PC-9 (cell line): ENCODE measurements around the gene PET100.

ENCODE experiments used
- EZH2 ChIP-seq: fragments of 200-600 bp; sonication (generic); IDR thresholded peaks from 2 replicates; pipeline ENCODE4 v1.8.0; 2017; ENCODE audit warnings: antibody characterized with exemption, low read depth
- TF ChIP-seq, protein P1 (sequence below): fragments of 200-600 bp; sonication (generic); conservative IDR thresholded peaks from 2 replicates; pipeline ENCODE4 v1.6.1; 2017; ENCODE audit warnings: mixed run types, antibody characterized with exemption, mild to moderate bottlenecking, moderate library complexity

GRCh38 chr19:7596211-7596937, 33.2 kb upstream of the PET100 start:
- TF ChIP-seq, protein P1, sequence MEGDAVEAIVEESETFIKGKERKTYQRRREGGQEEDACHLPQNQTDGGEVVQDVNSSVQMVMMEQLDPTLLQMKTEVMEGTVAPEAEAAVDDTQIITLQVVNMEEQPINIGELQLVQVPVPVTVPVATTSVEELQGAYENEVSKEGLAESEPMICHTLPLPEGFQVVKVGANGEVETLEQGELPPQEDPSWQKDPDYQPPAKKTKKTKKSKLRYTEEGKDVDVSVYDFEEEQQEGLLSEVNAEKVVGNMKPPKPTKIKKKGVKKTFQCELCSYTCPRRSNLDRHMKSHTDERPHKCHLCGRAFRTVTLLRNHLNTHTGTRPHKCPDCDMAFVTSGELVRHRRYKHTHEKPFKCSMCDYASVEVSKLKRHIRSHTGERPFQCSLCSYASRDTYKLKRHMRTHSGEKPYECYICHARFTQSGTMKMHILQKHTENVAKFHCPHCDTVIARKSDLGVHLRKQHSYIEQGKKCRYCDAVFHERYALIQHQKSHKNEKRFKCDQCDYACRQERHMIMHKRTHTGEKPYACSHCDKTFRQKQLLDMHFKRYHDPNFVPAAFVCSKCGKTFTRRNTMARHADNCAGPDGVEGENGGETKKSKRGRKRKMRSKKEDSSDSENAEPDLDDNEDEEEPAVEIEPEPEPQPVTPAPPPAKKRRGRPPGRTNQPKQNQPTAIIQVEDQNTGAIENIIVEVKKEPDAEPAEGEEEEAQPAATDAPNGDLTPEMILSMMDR: no peak
- TF ChIP-seq EZH2: no peak
